Nephron progenitor cell (in vitro differentiated cells): ENCODE results near the gene NFKBIL1.

Experiments used
- DNase-seq: peaks from one replicate; pipeline ENCODE4 v3.0.0; 2021
- H3K27ac Mint-ChIP-seq: 2 replicates; pipeline ENCODE4 v1.8.0; 2021; ENCODE audit warnings: mild to moderate bottlenecking, moderate library complexity, mixed read lengths
- H3K27me3 Mint-ChIP-seq: 2 replicates; pipeline ENCODE4 v1.8.0; 2021; ENCODE audit warnings: mild to moderate bottlenecking, low read depth, mixed read lengths; ENCODE audit not compliant: poor library complexity
- H3K36me3 Mint-ChIP-seq: 2 replicates; pipeline ENCODE4 v1.8.0; 2021; ENCODE audit warnings: low read depth, mixed read lengths
- H3K4me1 Mint-ChIP-seq: 2 replicates; pipeline ENCODE4 v1.8.0; 2021; ENCODE audit warnings: mixed read lengths
- H3K4me3 Mint-ChIP-seq: 2 replicates; pipeline ENCODE4 v1.8.0; 2021; ENCODE audit warnings: mild to moderate bottlenecking, moderate library complexity, mixed read lengths
- H3K9me3 Mint-ChIP-seq: 2 replicates; pipeline ENCODE4 v1.8.0; 2021; ENCODE audit warnings: mild to moderate bottlenecking, moderate library complexity, mixed read lengths
- TF ChIP-seq, protein P1 (sequence below): fragments of 200-600 bp; sonication (generic); IDR thresholded peaks from 2 replicates; pipeline ENCODE4 v1.5.0; 2021; ENCODE audit warnings: antibody characterized with exemption

Gene NFKBIL1

GRCh38 chr6:31592396-31592771 lies 45.0 kb downstream of the NFKBIL1 start:
- Mint-ChIP-seq H3K36me3 (no peaks in the 10 kb centered on the region), H3K4me3 (no peak overlapping the region), H3K4me1 (peaks cover 18% of the 10 kb centered on the region), H3K27me3 (peaks cover 10% of the 10 kb centered on the region), H3K27ac (no peak overlapping the region), H3K9me3 (peaks cover 5% of the 10 kb centered on the region)
- TF ChIP-seq, protein P1, sequence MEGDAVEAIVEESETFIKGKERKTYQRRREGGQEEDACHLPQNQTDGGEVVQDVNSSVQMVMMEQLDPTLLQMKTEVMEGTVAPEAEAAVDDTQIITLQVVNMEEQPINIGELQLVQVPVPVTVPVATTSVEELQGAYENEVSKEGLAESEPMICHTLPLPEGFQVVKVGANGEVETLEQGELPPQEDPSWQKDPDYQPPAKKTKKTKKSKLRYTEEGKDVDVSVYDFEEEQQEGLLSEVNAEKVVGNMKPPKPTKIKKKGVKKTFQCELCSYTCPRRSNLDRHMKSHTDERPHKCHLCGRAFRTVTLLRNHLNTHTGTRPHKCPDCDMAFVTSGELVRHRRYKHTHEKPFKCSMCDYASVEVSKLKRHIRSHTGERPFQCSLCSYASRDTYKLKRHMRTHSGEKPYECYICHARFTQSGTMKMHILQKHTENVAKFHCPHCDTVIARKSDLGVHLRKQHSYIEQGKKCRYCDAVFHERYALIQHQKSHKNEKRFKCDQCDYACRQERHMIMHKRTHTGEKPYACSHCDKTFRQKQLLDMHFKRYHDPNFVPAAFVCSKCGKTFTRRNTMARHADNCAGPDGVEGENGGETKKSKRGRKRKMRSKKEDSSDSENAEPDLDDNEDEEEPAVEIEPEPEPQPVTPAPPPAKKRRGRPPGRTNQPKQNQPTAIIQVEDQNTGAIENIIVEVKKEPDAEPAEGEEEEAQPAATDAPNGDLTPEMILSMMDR: no peak
- no peak for DNase-seq

DNA sequence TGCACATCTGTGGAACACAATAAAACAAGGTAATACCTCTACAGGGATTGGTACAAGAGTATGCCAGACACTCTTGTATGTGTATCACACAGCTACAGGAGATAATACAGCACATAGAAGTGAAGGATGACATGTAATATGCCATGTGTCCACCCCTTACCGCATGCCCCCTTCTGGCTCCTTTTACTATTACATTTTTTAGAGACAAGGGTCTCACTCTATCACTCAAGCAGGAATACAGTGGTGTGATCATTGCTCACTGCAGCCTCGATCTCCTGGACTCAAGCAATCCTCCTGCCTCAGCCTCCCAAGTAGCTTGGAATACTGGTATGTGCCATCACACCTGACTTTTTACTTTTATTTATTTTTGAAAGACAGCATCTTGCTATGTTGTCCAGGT lies 49.6 kb downstream of the NFKBIL1 start:
- H3K9me3 Mint-ChIP-seq: peaks cover 5% of the 10 kb centered on the region
- H3K4me1 Mint-ChIP-seq: peaks cover 14% of the 10 kb centered on the region
- TF ChIP-seq, protein P1: peak; percentile 42
- H3K4me3 Mint-ChIP-seq: no peak overlapping the region
- no peak for DNase-seq
- no peak overlapping the region for H3K27ac Mint-ChIP-seq
- no peaks in the 10 kb centered on the region for H3K36me3 Mint-ChIP-seq
- peaks cover 18% of the 10 kb centered on the region for H3K27me3 Mint-ChIP-seq

DNA sequence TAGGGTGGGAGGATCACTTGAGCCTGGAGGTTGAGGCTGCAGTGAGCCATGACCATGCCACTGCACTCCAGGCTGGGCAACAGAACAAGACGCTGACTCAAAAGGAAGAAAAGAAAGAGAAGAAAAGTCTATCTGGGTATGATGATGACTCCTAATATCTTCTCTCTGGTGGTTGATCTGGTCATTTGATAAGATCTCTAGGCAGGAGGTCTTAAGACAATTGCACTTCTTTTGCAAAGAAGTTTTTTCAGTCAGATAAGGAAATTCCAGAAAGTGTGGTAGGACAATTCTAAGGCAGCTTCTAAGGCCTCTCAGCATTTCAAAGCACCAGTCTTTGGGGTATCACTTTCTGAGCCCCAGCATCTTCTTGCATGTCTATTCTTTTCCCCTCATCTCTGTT lies 59.9 kb downstream of the NFKBIL1 start:
- Mint-ChIP-seq H3K27ac (no peak overlapping the region), H3K27me3 (peaks cover 18% of the 10 kb centered on the region), H3K4me1 (peaks cover 8% of the 10 kb centered on the region), H3K36me3 (no peaks in the 10 kb centered on the region), H3K4me3 (no peak overlapping the region), H3K9me3 (no peaks in the 10 kb centered on the region)
- TF ChIP-seq, protein P1: no peak
- DNase-seq: no peak
